ENCODE measurements around the gene STK17A.

STK17A gene

GRCh38 chr7:43632746-43633145, 49.8 kb downstream of the STK17A start:
- DNase-seq: no peak

DNA sequence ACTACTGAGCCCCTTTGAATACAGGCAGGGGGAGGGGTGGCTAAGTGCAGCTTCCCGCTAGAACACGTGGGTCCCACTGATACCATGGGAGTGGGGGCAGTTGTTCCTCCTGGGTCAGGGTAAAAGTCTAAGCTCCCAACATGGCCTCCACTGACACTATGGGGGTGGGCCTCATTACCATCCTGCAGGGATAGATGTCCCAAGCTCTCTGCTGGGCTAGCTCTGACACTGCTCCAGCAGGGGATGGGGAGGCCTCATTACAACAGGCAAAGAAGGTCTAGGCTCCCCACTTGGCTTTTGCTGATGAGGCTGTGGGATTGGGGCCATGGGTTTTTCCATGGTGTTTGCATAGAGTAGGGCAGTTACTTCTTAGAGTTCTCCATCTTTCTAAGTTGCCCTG, 51.5 kb downstream of the STK17A start:
- no peak for DNase-seq

DNA sequence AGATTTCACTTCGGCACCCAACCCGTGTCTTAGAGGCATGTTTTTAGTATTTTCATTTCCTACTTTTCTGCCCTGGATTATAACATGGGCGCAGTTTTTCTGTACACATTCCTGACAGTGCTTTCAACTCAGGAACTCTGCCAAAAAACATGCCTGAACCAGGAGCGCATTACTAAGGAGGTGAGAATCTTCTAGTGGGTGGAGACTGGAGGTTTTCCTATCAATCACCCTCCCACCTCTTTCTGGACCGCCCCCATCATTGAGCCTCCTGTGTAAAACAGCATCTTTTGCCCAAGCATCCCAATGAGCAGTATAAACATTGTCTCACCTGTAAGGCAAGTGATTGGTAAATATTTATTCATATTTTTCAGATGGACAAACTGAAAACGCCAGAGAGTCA, 53.2 kb downstream of the STK17A start:
- no peak for DNase-seq

DNA sequence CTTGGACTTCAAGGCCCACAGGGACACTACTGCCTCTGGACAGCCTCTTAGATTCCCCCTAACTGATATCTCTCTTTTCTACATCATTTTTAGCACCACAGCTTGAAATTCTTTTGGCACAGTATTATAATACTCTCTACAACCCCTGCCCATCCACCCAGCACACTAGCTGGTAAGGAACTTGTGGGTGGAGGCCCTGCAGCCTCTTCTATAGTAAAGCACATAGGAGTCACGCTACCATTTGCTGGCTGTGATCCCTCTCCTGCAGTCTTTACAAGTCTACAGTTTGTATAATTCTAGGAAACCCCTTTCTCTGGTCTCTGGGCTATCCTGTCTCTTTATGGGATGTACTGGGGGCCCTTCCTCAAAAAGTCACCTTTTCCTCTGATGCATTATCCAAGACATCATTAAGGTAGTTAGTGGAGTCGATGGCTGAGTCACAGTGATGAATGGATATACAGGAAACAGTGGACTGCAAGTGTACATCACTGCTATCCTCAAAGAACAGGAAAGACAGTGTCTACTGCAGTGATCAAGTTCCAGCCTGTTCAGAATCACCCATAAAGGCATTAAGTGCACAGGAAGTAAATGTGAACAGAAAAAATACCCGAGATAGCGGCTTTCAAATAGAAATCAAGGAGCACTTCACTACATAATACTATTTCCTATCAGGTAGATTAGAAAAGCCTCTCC, 54.4 kb downstream of the STK17A start:
- DNase-seq: no peak

- DNase-seq: peak in 8 of 56 donors; percentile 3 to 33 (median 20)
These were observed 57.1 kb downstream of the STK17A start for GRCh38 chr7:43639858-43640491.

DNA sequence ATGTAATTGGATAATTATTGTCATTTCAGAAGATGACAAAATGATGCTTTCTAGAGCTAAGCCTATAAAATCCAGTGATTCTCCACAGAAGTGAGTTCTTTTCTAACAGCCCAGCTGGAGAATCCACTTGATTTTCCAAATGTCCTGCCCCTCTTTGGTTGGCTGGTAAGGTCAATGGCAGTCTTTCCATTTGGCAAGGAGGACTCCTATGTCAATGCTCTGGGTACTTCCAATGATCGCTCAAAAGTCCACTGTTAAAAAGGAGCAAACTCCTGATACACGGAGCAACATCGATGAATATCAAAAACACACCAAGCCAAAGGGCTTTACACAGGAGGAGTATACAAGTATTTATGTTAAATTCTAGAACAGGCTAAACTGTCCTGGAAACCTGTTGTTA, 57.8 kb downstream of the STK17A start:
- DNase-seq: no peak

- peak in 1 of 56 donors; percentile 11 for DNase-seq
These were observed 60.2 kb downstream of the STK17A start for GRCh38 chr7:43642897-43643630.

DNA sequence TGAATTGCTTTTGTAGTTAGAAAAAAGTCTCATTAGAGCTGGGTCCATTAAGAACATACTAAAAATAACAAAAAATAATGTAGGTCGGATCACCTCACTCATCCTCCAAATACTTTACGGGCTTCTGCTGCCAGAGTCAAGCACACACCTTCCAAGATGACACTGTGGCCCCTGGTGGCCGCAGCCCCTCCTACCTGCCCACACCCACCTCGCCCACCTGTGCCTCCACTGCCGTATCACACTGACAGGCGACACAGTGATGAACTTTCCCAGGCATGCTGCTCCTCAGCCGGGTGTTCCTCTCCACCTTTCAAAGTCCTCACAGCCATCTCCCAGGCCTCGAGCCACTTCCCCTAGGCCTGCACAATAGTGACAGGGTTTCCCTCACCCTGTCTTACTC, 60.9 kb downstream of the STK17A start:
- DNase-seq: no peak

GRCh38 chr7:43645699-43646226, 62.9 kb downstream of the STK17A start:
- no peak for DNase-seq

GRCh38 chr7:43646603-43647338, 63.9 kb downstream of the STK17A start:
- DNase-seq: peak in 16 of 56 donors; percentile 6 to 52 (median 20)

GRCh38 chr7:43647339-43647672, 64.4 kb downstream of the STK17A start:
- DNase-seq: no peak

DNA sequence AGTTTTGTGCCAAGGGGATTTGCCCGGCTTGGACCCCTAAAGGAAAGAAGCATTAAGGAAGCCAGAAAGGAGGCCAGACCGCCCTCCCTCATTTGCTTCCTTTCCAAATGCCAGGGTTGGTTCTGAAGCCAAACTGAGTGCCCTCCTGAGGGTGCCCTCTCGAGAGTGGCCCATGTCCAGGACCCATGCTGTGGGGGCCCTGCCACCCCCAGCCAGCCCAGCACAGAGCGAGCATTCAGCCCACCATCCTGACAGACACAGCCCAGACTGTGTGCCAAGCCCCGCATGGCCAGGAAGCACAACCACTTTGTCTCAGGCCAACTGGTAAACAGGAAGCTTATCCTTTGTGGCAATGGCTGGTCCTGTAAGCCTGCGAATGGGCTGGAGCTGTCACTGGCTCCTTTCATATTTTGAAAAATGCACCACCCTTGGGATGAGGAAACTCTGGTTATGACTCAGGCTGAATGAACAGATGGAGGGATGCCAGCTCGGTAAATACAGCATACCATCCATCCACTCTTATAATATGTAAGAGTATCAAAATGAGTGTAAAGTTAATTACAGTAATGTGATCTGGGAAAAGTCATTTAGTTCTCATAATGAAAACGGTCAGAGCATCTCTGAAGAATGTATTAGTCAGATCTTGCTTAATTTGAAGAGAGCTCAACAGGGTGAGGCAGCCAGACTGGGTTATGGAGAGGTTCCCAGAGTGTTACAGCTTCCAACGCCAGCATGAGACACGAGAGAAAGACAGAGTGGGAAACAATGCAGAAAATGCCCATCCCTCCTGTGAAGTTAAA, 65.0 kb downstream of the STK17A start:
- peak in 52 of 56 donors; percentile 28 to 84 (median 62) for DNase-seq

- peak in 11 of 56 donors; percentile 13 to 59 (median 20) for DNase-seq
These were observed 65.8 kb downstream of the STK17A start for GRCh38 chr7:43648473-43649406.

- DNase-seq: no peak
These were observed 66.9 kb downstream of the STK17A start for GRCh38 chr7:43649755-43650274.

DNA sequence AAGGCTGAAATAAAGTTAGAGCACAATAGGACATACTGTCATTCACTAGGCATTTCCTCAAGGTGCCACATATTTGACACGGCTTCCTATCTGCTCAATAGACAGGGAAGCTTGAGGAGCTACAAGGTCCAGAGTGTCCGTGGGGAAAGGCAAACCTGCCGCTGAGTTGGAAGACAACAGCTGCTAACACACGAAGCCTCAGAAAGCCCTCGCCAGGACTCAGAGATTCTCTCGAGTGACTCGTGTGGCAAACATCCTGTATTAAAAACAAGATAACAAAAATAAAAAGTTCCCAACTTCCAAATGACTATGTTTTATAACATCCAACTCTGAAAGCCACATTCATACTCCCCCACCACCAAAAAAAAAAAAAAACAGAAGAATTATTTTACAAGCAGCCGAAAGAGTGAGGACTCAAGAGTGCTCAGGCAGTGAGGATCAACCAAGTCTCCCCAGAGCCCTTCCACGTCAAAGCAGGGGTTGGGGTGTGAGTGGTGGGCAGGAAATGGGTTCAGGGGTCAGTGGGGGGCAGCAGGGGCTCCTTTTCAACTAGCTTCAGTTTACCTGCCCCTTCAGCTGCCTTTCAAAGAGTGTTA, 67.6 kb downstream of the STK17A start:
- DNase-seq: no peak

DNA sequence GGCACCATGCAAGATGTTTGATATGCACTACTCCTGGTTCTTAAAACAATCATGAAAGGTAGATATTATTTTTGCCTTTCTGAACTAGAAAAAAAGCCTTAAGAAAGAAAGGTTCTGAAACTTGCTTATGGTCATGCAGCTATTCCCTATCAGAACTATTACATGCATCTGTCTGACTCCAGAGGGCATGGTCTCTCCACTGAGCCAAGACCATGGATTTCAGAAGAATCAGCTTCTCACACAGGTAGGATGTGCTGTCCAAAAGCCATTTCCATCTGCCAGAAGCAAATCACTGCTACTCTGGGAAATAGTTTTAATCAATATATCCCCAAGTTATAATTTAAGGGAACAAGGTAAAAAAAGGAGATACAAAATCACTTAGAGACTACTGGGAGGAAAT, 69.5 kb downstream of the STK17A start:
- DNase-seq: no peak

DNA sequence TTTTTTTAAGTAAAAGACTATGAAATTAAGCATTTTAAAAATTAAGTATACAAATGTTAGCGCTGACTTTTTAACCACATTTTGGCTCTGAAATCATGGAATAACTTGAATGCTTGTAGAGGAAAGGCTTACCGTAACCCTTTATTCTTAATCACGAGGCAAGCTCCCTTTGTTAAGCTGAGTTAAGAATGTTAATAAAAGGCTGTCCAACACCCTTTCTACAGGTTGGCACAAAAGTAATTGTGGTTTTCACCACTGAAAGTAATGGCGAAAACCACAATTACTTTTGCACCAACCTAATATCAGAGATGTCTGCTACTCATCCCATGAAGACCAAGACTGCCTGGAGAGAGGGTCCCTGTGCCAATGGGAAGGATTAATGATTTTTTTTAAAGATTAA, 70.6 kb downstream of the STK17A start:
- DNase-seq: no peak

DNA sequence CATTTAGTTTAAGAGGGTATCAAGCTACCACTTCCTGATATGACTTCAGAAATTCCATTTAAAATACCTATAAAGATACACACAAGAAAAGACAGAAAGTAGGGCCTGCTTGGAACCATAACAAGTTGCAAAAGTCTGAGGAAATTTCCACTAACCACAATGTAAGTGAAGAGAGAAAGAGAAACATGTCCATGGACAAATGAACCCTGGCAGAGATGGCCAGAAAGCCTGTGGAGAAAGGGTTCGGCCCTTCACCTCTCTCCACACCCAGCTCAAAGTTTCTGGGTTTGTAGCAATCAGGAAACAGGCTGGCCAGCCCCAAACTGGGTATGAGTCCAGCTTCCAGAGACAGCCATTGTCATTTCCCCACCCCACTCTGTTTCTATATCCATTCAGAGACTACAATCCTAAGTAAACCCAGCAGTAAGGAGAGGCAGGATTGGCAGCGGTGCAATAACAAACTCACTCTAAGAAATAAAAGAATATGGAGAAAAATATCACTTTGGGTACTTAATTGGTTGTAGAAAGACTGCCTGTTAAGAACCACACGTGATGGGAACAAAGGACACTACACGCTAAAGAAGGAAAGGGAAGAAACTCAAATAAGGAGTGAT, 71.1 kb downstream of the STK17A start:
- no peak for DNase-seq
